GM21786 (cell line): ENCODE measurements around the gene RBFOX2.
"Not testable (repeated sequence)": the region's sequence is repeated elsewhere in the genome, so short reads cannot be mapped to it uniquely, and the experiment has no call there.

Experiments used
- ATAC-seq: cut with Tn5 transposase; IDR thresholded peaks from one replicate; pipeline ENCODE4 v1.9.1; 2021; ENCODE audit not compliant: unreplicated experiment

RBFOX2 gene

GRCh38 chr22:36009085-36009484, 19.5 kb downstream of the RBFOX2 start:
- ATAC-seq, result no peak

DNA sequence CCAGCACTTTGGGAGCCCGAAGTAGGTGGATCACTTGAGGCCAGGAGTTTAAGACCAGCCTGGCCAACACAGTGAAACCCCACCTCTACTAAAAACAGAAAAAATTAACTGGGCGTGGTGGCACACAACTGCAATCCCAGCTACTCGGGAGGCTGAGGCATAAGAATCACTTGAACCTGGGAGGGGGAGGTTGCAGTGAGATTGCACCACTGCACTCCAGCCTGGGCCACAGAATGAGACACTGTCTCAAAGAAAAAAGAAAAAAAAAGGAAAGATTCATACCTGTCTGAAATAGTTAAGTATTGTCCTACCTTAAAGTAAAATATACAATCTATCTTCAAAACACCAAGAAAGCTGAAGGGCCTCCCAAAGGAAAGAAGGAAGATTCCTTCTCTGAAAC, 20.1 kb downstream of the RBFOX2 start:
- no peak for ATAC-seq

DNA sequence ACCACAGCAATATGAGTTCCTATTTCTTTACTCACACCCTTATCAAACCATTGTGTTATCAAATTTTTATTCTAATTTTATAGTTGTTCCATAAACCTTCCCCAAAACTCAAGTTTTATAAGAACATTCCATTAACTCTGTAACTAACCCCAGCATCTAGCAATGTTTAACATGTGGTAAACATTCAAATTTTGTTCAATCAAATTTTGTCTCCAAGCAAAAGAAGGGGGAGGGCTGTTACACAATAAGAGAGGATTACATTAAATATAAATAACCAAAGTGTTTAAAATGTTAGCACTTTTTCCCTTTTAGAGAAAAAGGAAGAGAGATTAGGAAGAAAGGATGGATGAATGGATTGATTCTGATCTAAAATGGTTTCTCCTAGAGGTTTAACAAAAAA, 20.5 kb downstream of the RBFOX2 start:
- no peak for ATAC-seq

- no peak for ATAC-seq
Observed at GRCh38 chr22:36003972-36004674, 24.5 kb downstream of the RBFOX2 start.

DNA sequence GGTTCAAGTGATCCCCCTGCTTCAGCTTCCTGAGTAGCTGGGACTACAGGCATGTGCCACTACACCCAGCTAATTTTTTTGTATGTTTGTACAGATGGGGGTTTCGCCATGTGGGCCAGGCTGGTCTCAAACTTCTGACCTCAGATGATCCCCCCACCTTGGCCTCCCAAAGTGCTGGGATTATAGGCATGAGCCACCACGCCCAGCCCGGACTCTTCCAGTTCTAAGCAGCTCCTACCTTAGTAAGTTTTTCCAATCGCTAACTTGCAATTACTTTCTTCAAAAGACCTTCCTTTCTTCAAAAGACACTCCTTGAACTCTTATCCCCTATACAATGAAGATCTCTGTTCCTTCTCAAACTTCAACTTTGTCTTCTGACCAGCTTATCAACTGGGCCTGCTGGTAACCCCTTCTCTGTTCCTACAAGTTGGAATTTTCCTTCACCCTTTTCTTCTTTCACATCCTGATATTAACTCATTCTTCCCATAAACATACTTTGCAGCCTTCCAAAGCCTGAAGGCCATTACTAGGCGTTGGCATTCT, 25.8 kb downstream of the RBFOX2 start:
- ATAC-seq, result no peak

- no peak for ATAC-seq
Observed at GRCh38 chr22:36002084-36002483, 26.5 kb downstream of the RBFOX2 start.

DNA sequence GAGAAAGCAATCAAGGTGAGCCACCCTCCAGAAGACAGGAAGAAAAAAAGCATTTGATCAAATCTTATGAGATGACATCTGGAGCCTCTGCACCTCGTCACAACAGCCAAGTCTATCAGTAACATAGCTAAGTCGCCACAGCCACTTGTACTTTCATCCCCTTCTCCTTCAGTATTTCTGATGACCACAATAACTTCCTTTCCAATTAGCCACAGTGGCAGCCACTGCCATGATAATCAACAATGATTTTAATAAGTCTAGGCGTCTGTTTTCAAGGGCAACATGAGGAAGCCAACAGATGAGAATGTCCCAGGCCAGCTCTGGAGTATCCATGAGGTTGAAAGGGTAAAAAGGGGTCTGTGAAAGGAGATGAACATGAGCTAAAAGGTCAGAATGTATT, 29.9 kb downstream of the RBFOX2 start:
- no peak for ATAC-seq

DNA sequence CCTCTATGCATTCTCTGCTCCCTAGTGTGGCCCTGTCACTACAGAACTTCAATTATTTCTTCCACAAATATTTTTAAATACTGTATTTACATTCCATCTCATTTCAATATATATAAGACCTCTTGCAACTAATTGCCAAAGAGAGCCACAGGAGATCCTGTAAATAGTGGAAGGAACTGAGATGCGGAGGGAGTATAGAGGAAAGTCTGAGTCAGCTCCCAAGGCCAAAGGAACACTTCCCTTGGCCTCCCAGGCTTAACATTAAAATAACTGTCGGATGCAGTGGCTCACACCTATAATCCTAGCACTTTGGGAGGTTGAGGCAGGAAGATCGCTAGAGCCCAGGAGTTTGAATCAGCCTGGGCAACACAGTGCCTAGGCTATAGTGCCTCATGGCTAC, 31.2 kb downstream of the RBFOX2 start:
- no peak for ATAC-seq

DNA sequence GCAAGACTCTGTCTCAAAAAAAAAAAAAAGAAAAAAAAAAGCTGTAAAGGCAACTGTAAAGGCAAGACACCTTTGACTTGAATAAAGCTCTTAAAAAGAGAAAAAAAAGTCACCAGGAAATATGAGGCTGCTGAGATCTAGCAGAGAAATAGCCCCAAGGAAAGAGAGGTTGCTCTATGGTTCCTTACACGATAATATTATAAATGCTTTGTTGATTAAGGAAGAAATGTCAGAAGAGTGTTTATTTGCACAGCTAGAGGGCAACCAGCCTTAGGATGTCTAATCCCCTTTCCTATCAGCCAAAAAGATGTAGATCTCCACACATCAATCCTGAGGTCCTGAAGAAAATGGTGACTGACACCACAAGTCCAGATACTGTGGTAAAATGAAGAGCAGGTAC, 32.0 kb downstream of the RBFOX2 start:
- ATAC-seq, result no peak

GRCh38 chr22:35995772-35996171, 32.9 kb downstream of the RBFOX2 start:
- no peak for ATAC-seq

DNA sequence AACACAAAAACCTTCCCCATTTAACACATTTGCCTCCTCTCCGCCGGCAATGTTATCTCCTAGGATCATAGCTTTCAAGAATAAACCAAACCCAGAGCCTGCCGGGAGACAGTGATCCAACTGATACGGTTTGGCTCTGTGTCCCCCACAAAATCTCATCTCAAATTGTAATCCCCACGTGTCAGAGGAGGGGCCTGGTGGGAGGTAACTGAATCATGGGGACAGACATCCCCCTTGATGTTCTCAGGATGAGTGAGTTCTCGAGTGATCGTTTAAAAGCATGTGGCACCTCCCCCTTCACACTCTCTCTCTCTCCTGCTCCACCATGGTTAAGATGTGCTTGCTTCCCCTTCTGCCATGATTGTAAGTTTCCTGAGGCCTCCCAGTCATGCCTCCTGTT, 33.3 kb downstream of the RBFOX2 start:
- ATAC-seq, result no peak

GRCh38 chr22:35993727-35994126, 34.9 kb downstream of the RBFOX2 start:
- ATAC-seq, result not testable (repeated sequence)

- ATAC-seq, result no peak
Observed at GRCh38 chr22:35993048-35993714, 35.4 kb downstream of the RBFOX2 start.

- ATAC-seq, result no peak
Observed at GRCh38 chr22:35991168-35991567, 37.5 kb downstream of the RBFOX2 start.

DNA sequence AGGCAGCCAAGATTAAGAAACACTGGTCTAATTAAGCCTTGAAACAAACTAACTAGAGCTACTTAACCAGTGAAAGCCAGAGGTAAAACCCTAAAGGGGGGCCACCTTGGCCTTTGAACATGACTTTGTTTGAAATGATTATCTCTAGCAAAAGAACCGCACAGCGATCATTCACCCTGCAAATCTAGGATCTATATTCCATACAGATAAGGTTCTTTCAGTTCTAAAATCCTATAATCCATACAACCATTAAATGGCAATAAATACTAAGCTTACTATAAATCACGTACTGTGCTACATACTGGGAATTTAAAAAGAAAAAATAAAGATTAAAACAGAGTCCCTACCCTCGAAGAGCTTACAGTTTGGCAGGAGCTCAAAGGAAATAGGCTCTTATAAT, 40.6 kb downstream of the RBFOX2 start:
- ATAC-seq, result no peak

DNA sequence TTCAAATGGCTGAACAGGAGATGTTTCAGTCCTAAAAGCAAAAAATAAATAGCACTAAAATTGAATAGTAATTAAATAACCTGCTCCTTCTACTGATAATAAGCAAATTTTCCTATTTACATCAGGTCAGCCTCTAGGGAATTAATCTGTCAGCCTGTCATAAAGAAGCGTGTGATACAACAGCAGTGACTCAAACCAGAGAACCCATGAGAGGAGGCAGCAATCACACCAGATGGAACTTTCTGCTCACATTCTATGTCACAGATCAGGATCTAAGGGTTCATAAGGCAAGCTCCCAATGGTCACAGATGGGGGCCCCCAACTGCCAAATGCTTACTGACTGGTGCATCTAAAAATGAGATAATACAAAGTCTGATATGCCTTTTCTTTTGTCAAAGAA, 41.1 kb downstream of the RBFOX2 start:
- no peak for ATAC-seq

DNA sequence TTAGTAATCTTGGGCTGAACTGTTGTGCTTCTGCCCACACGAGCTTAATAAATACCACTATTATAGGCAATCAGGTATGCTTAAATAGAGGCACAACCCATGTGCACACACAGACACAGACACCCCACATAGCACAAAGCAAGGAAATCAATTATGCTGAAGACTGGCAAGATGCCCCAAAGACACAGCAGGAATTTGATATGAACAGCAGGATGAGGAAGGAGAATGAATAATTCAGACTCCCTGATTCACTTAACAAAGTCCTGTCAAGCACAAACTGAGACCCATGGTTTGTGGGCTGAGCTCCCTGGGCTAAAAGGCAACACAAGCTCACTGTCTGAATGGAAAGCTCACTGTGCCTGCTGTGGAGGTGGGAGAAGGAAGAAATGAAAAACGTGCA, 42.5 kb downstream of the RBFOX2 start:
- no peak for ATAC-seq

- no peak for ATAC-seq
Observed at GRCh38 chr22:35985371-35985770, 43.3 kb downstream of the RBFOX2 start.

GRCh38 chr22:35984183-35985175, 44.1 kb downstream of the RBFOX2 start:
- no peak for ATAC-seq

DNA sequence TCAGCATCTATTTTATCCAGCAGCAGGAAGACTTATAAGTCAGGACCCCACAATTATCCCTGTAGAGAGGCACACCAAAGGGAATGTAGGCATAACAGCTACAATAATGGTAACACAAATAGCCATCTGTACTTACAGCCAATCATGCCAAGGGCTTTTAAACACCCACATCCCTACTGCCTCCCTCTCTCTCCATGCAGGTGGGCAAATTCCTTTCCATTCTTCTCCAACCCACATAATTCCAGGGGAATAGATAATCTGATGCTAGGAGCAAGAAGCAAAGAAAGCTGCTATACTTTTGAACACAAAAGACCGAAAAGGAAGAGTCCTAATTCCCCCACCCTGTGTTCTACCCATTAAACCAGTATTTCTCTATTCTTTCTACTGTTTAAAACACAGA, 46.7 kb downstream of the RBFOX2 start:
- no peak for ATAC-seq

GRCh38 chr22:35978889-35979288, 49.7 kb downstream of the RBFOX2 start:
- ATAC-seq, result no peak
